ENCODE results near the gene CIAO3.

The CIAO3 gene

GRCh38 chr16:687499-687898 lies 53.3 kb downstream of the CIAO3 start:
- DNase-seq: no peak

GRCh38 chr16:686459-687260 lies 54.1 kb downstream of the CIAO3 start:
- DNase-seq: no peak

DNA sequence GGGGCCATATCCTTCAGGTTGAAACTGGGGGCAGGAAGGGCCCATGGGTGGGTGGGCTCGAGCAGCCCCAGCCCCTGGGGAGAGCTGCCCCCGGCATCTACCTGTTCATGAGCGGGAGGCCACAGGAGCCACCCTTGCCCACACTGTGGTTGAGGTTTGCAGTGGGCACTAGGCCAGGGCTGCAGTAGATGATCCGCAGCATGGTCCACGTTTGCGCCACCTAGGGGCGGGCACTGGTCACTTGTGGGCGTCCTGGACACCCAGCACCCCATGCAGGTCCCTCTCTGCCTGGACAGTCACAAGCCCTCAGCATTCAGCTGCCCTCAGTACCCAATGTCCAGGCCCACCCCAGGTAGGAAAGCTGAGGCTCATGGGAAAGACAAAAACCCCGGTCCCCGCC lies 54.8 kb downstream of the CIAO3 start:
- peak; percentile 20 for DNase-seq

DNA sequence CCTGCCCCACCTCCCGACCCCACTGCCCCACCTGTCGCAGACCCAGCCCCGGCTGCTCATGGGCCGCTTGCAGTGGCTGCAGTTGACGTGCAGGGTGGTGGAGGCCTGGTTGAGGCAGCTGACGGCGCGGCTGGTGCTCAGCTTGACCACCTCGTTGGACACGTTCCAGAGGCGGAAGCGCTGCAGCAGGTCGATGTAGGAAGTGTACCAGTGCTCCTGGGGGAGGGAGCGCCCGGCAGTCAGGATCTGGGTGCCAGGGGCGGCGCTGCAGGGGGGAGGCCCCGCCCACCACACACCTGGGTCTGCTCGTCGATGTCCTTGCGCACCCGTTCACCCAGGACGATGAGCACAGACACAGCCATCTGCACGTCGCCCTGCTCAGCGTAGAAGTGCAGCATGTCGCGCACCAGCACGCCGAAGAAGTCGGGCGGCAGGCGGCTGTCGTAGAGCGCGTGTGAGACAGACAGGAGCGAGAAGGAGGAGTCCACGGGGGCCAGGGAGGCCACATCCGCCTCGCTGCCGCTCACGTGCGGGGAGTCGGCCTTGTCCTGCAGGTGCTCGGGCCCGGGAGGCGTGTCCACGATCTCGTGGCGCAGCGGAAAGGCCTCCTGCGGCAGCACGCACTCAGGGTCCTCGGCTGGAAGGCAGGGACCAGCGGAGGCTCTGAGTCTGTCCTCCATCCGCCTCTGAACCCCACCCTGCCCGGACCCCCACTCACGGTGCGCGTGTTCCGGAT lies 55.7 kb downstream of the CIAO3 start:
- DNase-seq: no peak

DNA sequence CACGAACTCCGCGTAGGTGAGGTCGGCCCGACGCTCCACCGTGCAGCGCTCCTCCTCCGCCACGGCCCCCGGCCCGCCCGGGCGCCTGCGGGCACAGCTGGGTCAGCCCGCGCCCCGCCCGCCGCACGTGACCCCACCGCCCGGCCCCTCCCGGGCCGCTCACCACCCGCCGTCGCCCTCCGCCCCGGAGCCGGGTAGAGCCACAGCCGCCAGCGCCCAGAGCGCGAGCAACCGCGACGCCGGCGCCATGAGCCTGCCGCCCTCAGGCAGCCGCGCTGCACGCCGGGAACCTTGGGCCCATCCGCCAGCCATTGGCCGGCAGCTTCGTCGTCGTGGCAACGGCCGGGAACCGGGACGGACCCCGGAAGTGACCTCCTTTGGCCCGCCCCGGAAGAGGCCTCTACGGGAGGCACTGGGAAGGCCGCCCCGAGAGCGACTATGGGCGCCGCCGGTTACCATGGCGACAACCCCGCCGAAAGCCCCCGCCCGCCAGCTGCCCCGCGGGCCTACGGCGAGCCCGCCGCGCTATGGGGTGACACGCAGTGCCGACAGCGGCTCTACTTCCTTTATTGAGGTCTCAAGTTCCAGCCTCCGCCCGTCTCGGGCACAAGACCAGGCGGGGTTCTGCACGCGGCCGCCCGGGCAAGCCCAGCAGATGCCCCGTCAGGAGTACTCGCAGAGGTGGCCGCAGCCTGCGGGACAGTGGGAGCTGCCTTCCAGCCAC lies 56.6 kb downstream of the CIAO3 start, which contains the start of gene JMJD8:
Gene JMJD8, minus strand, starts transcription at position 264 of the 724 bp plus-strand sequence. Its CDS starts 15 bp downstream, at position 249.
- DNase-seq: peak; percentile 97

GRCh38 chr16:683396-684070 lies 57.3 kb downstream of the CIAO3 start:
- DNase-seq: no peak

DNA sequence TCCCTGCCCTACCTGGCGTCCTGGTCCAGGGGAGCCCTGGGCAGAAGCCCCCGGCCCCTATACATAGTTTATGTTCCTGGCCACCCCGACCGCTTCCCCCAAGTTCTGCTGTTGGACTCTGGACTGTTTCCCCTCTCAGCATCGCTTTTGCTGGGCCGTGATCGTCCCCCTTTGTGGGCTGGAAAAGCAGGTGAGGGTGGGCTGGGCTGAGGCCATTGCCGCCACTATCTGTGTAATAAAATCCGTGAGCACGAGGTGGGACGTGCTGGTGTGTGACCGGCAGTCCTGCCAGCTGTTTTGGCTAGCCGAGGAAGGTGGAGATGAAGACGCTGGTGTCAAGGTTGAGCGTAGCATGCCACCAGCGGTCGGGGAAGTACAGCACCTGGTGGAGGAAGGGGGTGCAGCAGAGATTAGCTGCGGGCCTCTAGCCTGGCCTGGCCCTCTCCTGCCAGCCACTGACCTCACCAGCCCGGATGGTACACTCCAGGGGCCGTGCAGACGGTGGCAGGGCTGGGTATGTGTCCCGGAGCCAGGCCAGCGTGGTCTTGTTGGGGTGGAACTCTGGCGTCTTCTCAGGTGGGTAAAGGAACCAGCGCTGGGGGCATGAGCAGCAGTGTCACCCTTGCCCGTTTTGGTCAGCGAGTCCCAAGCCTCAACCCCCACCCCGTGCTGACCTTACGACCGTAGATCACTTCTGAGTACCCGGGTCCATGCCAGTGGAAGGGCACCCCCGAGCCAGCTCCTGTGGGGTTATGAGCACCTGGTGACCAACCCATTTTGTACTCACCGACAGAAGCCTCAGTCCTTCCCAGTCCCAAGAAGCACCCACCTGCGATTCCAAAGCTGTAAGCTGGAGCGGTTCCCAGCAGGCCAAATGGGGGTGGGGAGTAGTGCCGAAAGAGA lies 58.1 kb downstream of the CIAO3 start:
- no peak for DNase-seq

GRCh38 chr16:681746-682427 lies 58.9 kb downstream of the CIAO3 start:
- DNase-seq: no peak

- peak; percentile 22 for DNase-seq
Observed at GRCh38 chr16:680967-681745, 59.6 kb downstream of the CIAO3 start.

DNA sequence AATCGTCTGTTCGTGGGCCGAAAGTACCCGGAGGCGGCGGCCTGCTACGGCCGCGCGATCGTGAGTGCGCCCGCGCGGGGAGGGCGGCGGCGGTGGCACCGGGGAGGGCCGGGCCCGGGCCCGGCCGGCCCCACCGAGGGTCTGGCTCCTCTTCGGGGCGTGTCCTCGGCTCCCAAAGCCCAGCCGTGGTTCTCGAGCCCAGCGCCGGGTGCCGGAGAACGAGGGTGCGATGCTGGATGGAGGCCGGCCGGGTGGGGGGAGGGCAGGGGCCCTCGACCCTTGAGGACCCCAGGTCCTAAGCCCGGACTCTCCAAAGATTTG lies 60.2 kb downstream of the CIAO3 start:
- no peak for DNase-seq

GRCh38 chr16:679814-680624 lies 60.8 kb downstream of the CIAO3 start, which contains the start of gene STUB1:
Gene STUB1, plus strand, starts transcription at chr16:680410. Its CDS starts 116 bp downstream, at chr16:680526.
- DNase-seq: peak; percentile 83

All from NCI-H1092 (cell line).